GM18909 (cell line): ENCODE data around the gene LRRK2.

Source experiments
- ATAC-seq: cut with Tn5 transposase; IDR thresholded peaks from one replicate; pipeline ENCODE4 v1.9.1; 2021; ENCODE audit warnings: mild to moderate bottlenecking; ENCODE audit not compliant: unreplicated experiment, poor library complexity

The LRRK2 gene

GRCh38 chr12:40310211-40310610, 85.4 kb downstream of the LRRK2 start:
- ATAC-seq: no peak

- no peak for ATAC-seq
These were observed 87.4 kb downstream of the LRRK2 start for GRCh38 chr12:40312196-40312595.

DNA sequence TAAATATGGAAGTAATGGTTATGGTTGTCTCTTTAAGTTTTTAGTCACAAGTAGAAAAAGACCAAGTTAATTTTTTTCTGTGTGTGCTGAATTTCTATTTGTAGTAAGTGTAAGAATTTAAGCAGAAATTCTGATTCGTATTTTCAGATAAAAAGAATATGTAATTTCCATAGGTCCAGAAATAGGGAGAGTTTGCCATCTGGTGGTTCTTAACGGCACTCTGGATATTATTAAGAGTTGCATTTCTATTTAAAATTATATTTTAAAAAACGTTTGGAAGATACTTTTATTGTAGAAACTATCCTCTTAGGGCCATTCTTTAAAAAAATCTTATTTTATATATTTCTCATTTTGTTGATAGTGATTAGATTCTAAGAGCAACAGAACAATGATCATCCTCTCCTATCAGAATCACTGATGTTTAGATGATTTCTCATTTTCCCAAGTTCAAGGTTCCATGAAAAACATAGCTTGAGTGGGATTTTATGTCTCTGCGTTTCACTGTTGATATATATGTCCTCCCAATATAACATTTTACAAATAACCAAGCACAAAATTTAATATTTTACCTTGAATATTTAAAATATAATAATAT, 88.3 kb downstream of the LRRK2 start:
- ATAC-seq: no peak

DNA sequence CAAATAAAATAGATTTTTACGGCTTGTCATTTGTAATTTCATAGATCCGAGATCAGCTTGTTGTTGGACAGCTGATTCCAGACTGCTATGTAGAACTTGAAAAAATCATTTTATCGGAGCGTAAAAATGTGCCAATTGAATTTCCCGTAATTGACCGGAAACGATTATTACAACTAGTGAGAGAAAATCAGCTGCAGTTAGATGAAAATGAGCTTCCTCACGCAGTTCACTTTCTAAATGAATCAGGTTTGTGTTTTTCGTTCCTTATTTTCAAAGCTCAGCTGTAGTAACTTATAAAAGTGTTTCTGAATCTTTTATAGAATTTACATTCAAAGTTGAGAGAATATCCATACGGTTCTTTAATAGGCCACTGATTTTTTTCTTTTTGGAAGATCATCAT, 89.1 kb downstream of the LRRK2 start:
- ATAC-seq: peak; percentile 83

DNA sequence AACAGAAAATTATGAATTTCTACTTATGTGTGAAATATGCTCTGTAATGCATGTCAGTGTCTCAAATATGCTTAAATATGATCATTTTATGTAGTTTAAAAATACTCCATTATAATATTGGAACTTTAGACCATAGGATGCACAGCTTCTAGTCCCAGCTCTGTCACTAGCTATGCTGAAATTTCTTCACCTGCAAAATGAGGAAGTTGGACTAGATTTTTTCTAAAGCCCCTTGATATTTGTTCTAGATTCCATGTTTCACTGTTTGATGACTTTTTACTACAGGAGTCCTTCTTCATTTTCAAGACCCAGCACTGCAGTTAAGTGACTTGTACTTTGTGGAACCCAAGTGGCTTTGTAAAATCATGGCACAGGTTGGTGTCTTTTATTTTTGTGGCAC, 90.1 kb downstream of the LRRK2 start:
- ATAC-seq: peak; percentile 42

DNA sequence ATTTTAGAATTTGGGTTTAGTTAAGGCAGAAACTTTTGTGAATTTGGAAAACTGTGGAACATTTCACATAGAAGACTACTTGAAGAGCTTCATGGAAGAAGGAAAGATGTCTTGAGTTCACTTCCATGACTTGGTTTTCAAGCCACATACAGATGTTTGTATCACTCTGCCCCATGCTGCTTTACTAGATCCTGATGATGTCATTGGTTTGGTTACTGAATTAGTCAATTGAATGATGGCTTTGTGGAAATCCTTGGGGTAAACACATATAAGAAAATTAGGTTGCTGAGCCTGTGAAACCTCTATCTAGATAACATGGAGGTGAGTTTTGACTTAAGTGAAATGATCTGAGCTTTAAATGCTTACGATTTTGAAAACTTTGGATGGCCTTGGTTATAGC, 90.6 kb downstream of the LRRK2 start:
- no peak for ATAC-seq

- ATAC-seq: no peak
These were observed 99.5 kb downstream of the LRRK2 start for GRCh38 chr12:40324261-40324660.

- peak; percentile 90 for ATAC-seq
These were observed 100.7 kb downstream of the LRRK2 start for GRCh38 chr12:40325349-40325960.

- no peak for ATAC-seq
These were observed 102.7 kb downstream of the LRRK2 start for GRCh38 chr12:40327535-40327934.

DNA sequence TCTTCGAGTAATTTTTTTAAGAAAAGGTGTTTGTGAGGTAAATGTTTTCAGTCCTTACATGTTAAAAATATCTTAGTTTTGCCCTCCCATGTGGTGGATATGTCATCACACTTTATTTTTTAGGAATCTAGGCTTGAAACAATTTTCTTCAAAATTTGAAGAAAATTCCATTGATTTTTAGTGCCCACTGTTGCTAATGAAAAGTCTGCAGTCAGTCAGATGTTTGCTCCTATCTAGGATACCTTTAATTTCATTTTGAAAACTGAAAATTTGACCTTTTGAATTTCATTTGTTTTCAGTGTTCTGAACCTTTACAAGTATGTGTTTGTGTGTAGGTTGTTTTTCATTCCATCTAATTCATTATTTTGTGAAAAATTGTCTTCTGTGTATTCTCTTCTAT, 105.4 kb downstream of the LRRK2 start:
- ATAC-seq: no peak

DNA sequence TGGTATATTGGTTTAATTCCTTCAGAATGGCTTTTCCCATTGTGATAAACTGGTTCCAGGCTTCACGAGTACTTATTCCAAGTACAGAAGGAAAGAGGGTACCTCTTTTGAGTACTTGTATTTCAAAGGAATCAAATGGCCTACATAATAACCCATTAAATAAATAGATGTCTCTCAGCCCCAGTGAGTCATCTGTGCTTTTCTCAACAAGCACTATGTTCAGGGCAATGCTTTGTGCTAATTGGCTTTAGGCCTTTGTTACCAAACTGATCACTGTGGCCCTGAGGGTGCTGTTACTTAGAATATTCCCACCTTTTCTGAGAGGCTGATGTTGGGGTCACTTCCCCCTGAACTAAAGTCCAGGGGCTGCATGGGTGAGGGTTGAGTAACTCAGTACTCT, 107.1 kb downstream of the LRRK2 start:
- no peak for ATAC-seq

DNA sequence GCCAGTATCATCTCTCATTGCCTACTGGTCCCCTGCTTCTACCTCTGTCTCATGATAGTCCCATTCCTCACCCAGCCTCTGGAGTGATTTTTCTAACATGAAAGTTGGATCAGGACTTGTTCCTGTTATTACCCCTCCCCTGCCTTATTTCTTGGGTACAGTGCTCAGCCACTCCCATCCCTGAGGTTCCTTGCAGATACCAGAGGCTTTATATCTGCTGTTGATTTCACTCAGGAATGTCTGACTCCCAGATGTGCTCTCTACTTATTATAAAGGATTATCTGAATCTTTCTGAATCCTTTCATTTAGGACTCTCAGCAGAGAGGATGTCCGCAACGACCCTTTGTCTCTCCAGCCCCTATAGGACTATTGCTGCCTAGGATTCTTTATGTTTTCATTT, 111.2 kb downstream of the LRRK2 start:
- no peak for ATAC-seq

DNA sequence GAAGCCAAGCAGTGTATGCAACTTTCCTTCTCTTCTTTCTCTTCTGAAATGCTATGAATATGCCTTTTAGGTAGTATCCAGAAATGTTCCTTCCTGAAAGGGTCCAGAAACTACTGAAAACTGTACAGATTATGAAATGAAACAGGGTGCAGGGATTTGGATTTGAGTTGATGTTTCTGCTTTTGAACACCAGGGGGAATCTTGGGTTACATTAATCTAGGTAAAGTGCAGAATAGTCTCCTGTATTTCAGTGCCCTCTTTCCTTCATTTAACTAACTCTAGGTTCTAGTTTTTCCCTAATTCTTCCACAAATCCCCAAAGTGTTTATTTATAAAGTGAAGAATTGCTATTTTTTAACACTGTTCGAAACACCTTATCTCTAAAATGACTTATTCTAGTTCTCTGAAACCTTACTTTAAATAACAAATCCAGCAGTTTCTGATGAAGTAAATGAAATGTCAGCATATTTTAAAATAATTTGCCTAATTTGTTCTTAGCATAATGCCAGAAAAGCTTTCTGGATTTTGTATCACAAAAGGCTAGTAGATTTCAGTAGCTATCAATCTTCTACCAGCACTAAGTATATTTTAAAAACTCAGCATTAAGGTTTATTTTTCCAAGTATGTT, 111.9 kb downstream of the LRRK2 start:
- ATAC-seq: no peak

DNA sequence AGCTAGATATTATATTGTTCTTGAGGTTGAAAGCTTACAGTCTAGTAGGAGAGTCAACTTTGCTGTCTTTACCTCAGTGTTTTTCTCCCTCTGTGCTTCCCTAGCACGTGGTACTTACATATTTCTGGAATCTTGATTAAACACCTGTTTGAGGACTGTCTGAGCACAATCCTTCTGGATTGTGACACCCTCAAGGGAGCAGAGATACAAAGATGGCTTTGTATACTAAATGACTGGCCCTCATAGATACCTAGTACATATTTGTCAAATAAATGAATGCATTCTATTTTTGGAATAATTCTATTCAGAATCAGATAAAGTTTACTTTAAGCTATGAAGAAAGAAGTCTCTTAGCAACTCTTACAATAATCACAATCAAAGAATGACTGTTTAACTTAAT, 113.3 kb downstream of the LRRK2 start:
- ATAC-seq: no peak

DNA sequence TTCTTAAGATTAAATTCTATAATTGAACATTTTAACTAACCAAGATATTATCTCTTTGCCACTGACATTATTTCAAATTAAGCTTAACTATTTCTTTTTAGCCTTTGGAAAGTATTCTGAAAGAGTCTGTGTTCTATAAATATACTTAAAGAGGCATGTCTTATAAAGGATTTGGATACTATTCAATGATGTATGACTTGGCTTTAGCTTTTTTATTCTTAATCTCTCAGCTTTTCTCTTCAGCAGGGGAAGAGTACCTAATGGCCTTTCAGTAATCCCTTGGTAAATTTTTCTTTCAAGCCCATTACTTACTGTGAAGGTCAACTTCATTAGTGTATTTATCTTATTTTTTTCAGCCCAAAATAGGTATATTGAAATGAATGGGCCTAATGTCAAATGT, 113.8 kb downstream of the LRRK2 start:
- ATAC-seq: no peak

- peak; percentile 90 for ATAC-seq
These were observed 117.2 kb downstream of the LRRK2 start for GRCh38 chr12:40342010-40342409.

DNA sequence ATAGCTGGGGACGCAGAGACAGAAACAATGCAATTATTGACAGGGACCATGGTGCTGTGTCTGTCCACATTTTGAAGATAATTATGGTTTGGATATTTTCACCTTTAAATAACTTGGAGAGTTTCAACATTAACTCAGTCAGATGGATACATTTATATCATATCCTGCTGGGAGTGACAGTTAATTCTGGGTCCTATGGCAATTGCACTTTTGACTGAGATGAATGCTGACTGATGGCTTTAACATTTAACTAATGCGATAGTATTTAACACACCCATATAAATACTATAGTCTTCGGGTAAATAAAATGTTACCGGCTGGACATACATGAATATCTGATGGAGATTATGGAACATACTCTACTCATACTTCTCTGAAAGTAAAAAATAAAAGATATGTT, 118.3 kb downstream of the LRRK2 start:
- ATAC-seq: no peak

DNA sequence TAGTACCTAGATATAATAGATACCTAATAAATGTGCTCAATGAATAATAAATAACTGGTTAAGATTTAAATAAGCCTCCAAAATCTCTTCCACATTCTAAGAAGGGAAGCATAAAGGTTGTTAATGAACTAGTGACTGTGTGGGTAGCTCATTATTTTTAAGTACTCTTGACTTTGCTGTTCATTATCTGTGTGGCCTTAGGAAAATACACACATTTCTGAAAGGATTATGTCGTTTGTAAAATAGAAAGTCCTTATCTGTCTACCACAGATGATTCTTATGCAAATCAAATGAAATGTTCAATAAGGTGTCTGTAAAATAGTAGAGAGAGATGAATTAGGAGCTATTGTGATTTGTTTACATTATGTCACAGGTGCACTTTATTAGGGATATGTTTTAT, 119.5 kb downstream of the LRRK2 start:
- no peak for ATAC-seq

- ATAC-seq: no peak
These were observed 127.2 kb downstream of the LRRK2 start for GRCh38 chr12:40351976-40352375.

DNA sequence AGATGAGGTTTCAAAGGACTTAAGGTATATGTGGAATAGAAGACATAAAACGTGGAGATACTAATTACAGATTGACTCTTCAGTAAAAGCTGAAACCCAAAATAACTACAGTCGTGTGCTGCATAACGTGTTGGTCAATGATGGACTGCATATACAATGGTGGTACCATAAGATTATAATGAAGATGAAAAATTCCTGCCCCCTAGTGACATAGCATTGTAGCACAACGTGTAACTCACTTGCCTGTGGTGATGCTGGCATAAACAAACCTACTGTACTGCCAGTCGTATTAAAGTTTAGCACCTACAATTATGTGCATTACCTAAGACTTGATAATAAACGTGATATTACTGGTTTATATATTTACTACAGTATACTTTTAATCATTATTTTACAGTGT, 150.3 kb downstream of the LRRK2 start:
- no peak for ATAC-seq

DNA sequence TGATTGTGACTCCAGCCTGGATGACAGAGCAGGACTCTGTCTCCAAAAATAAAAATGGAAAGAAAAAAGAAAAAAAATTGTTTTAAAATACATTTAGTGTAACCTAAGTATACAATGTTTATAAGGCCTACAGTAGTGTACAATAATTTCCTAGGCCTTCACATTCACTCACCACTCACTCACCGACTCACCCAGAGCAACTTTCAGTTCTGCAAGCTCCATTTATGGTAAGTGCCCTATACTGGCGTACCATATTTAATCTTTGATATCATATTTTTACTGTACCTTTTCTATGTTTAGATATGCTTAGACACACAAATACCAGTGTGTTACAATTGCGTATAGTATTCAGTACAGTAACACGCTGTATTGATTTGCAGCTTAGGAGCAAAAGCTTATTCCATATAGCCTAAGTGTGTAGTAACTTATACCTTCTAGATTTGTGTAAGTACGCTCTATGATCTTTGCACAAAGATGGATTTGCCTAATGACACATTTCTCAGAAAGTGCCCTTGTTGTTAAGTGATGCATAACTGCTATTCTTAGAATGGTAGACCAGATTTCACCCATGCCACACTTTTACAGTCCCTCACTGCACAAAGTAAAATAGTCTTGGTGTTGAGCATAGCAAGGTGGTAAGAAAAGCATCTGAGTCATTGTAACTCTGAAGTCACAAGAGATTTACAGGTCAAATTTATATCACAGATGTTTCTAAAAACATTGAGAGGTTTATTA, 151.9 kb downstream of the LRRK2 start:
- peak; percentile 55 for ATAC-seq
